SK-N-SH (cell line): ENCODE results near the gene KRT73. TPM values are rescaled to one million over a fixed set of nuclear protein-coding genes. Genes with fewer than 3 reads are reported as not detected.

Source experiments
- CTCF ChIA-PET: fragments of 300-600, 350-600 bp; formaldehyde crosslinking; extraction: SDS; loops from one replicate; lab custom pipeline; 2021; lab: Yijun Ruan, JAX
- POLR2A ChIA-PET: fragments of 350-600 bp; sonication (Branson Sonifier 250); formaldehyde crosslinking; extraction: SDS; loops from one replicate; lab custom pipeline; 2020; ENCODE audit warnings: antibody characterized with exemption, inconsistent platforms; lab: Yijun Ruan, JAX
- DNase-seq: peaks from one replicate; pipeline ENCODE4 v3.0.0; 2012
- H2AFZ ChIP-seq: fragments of 200-600 bp; sonication (generic); 2 replicates; pipeline ENCODE4 v1.8.1; 2016; ENCODE audit warnings: antibody characterized with exemption, mild to moderate bottlenecking, low read depth
- H3F3A ChIP-seq: fragments of 200-600 bp; sonication (generic); replicated peaks from 2 replicates; pipeline ENCODE3; 2016; ENCODE audit warnings: antibody characterized with exemption, mild to moderate bottlenecking; ENCODE audit not compliant: insufficient read depth
- H3K27ac ChIP-seq, 2 experiments: fragments of 200-500 bp in 1 of 2; fragments of 200-600 bp in 1 of 2; sonication (Bioruptor generic) in 1 of 2; sonication (generic), shearing (Covaris generic) in 1 of 2; 2 replicates each; pipeline versions ENCODE4 v1.5.1 to v1.6.1; 2014 to 2016; ENCODE audit warnings: low read depth in 2 of 2, inconsistent platforms in 1 of 2, low read length in 1 of 2, mild to moderate bottlenecking in 1 of 2, mixed read lengths in 1 of 2
- H3K27me3 ChIP-seq: fragments of 200-600 bp; sonication (generic), shearing (Covaris generic); 2 replicates; pipeline ENCODE4 v1.6.1; 2016; ENCODE audit warnings: mixed run types; ENCODE audit not compliant: insufficient read depth
- H3K36me3 ChIP-seq, 2 experiments: fragments of 200-500 bp in 1 of 2; fragments of 200-600 bp in 1 of 2; sonication (Bioruptor generic) in 1 of 2; sonication (generic) in 1 of 2; replicated peaks in 1 of 2; 2 replicates each; pipeline versions ENCODE3 to v1.5.1; 2014 to 2016; ENCODE audit warnings: low read length in 1 of 2, mild to moderate bottlenecking in 1 of 2; ENCODE audit not compliant: insufficient read depth in 2 of 2, control insufficient read depth in 1 of 2
- H3K4me1 ChIP-seq, 2 experiments: fragments of 200-500 bp in 1 of 2; fragments of 200-600 bp in 1 of 2; sonication (Bioruptor generic) in 1 of 2; sonication (generic), shearing (Covaris generic) in 1 of 2; 2 replicates each; pipeline versions ENCODE4 v1.5.1 to v1.6.1; 2014 to 2016; ENCODE audit warnings: low read depth in 1 of 2, low read length in 1 of 2, mixed run types in 1 of 2; ENCODE audit not compliant: insufficient read depth in 2 of 2, control insufficient read depth in 1 of 2
- H3K4me2 ChIP-seq: fragments of 200-600 bp; sonication (generic), shearing (Covaris generic); 2 replicates; pipeline ENCODE4 v1.6.1; 2017; ENCODE audit warnings: mixed run types
- H3K4me3 ChIP-seq, 2 experiments: fragments of 200-500 bp in 1 of 2; fragments of 200-600 bp in 1 of 2; sonication (Bioruptor generic) in 1 of 2; sonication (generic), shearing (Covaris generic) in 1 of 2; 2 replicates each; pipeline versions ENCODE4 v1.5.1 to v1.8.1; 2014 to 2016; ENCODE audit warnings: low read depth in 2 of 2, inconsistent platforms in 1 of 2, low read length in 1 of 2, mild to moderate bottlenecking in 1 of 2, mixed read lengths in 1 of 2, moderate library complexity in 1 of 2
- H3K79me2 ChIP-seq: fragments of 200-600 bp; sonication (generic); 2 replicates; pipeline ENCODE4 v1.8.1; 2017; ENCODE audit warnings: mild to moderate bottlenecking; ENCODE audit not compliant: insufficient read depth
- H3K9ac ChIP-seq: fragments of 200-600 bp; sonication (generic); 2 replicates; pipeline ENCODE4 v1.6.1; 2017; ENCODE audit warnings: mixed run types
- H3K9me2 ChIP-seq: fragments of 200-600 bp; sonication (generic); 2 replicates; pipeline ENCODE4 v1.6.1; 2017; ENCODE audit warnings: mixed run types
- H3K9me3 ChIP-seq: fragments of 200-600 bp; sonication (generic); 2 replicates; pipeline ENCODE4 v1.6.1; 2017; ENCODE audit warnings: mixed run types, mild to moderate bottlenecking, moderate library complexity
- H4K20me1 ChIP-seq: fragments of 200-600 bp; sonication (generic); 2 replicates; pipeline ENCODE4 v1.6.1; 2017; ENCODE audit warnings: mild to moderate bottlenecking, mixed run types; ENCODE audit not compliant: insufficient read depth
- CHD2 ChIP-seq: fragments of 150-350 bp; IDR thresholded peaks from 2 replicates; pipeline ENCODE4 v1.6.1; 2018; ENCODE audit warnings: low read length; ENCODE audit not compliant: partially characterized antibody
- ELF1 ChIP-seq: IDR thresholded peaks from 2 replicates; pipeline ENCODE4 v1.4.0; 2012
- EP300 ChIP-seq, 2 experiments: IDR thresholded peaks; 2 replicates each; pipeline versions ENCODE4 v1.4.0 to v1.6.1; 2012; ENCODE audit warnings: borderline replicate concordance in 1 of 2, low read depth in 1 of 2, low read length in 1 of 2
- EZH2phosphoT487 ChIP-seq: fragments of 200-600 bp; sonication (generic); IDR thresholded peaks from 2 replicates; pipeline ENCODE4 v1.6.1; 2017; ENCODE audit warnings: low read depth, mixed run types, mild to moderate bottlenecking, antibody characterized with exemption, moderate library complexity, borderline replicate concordance
- FOSL2 ChIP-seq: IDR thresholded peaks from 2 replicates; pipeline ENCODE4 v1.4.0; 2012; ENCODE audit warnings: low read depth, mild to moderate bottlenecking, moderate library complexity, borderline replicate concordance
- GATA2 ChIP-seq: sonication (generic); formaldehyde crosslinking; IDR thresholded peaks from 2 replicates; pipeline ENCODE4 v1.5.0; 2020; ENCODE audit warnings: mild to moderate bottlenecking, missing genetic modification reagents
- JUND ChIP-seq: IDR thresholded peaks from 2 replicates; pipeline ENCODE4 v1.4.0; 2012
- MXI1 ChIP-seq: IDR thresholded peaks from 2 replicates; pipeline ENCODE4 v1.6.1; 2012; ENCODE audit warnings: mild to moderate bottlenecking, low read depth, low read length, improper control_type of control experiment
- NFIC ChIP-seq: IDR thresholded peaks from 2 replicates; pipeline ENCODE4 v1.4.0; 2012; ENCODE audit warnings: borderline replicate concordance
- NRF1 ChIP-seq: IDR thresholded peaks from 2 replicates; pipeline ENCODE4 v1.6.1; 2012; ENCODE audit warnings: low read depth, mild to moderate bottlenecking, low read length
- PBX3 ChIP-seq: IDR thresholded peaks from 2 replicates; pipeline ENCODE4; 2012
- RAD21 ChIP-seq: IDR thresholded peaks from 2 replicates; pipeline ENCODE4 v1.6.1; 2012; ENCODE audit warnings: mild to moderate bottlenecking, low read length
- REST ChIP-seq: IDR thresholded peaks from 2 replicates; pipeline ENCODE4 v1.6.1; 2012; ENCODE audit warnings: mild to moderate bottlenecking, low read depth, low read length, moderate library complexity
- SMC3 ChIP-seq: IDR thresholded peaks from 2 replicates; pipeline ENCODE4 v1.6.1; 2012; ENCODE audit warnings: low read depth, low read length, improper control_type of control experiment
- USF1 ChIP-seq: IDR thresholded peaks from 2 replicates; pipeline ENCODE4 v1.4.0; 2012; ENCODE audit warnings: low read depth, borderline replicate concordance
- USF2 ChIP-seq: fragments of 150-350 bp; IDR thresholded peaks from 2 replicates; pipeline ENCODE4 v1.6.1; 2017; ENCODE audit warnings: antibody characterized with exemption, low read length, low read depth, borderline replicate concordance
- whole genome bisulfite sequencing: methylation state at CpG from one replicate; pipeline ENCODE4 v1.1.6; 2017; ENCODE audit warnings: low lambda C conversion rate; 5-methylcytosine and 5-hydroxymethylcytosine counted together
- polyA plus RNA-seq, 3 experiments: library from polyadenylated mRNA; depleted of rRNA; stranded (reverse); fragments of >200 nt; gene quantifications; 2 replicates each; pipeline ENCODE4 v1.2.3, GENCODE V29; 2012

The KRT73 gene
- polyA plus RNA-seq, 1 of the 3 experiments (the other 2 are of a cell fraction): not detected

GRCh38 chr12:52575256-52575655 lies 43.1 kb downstream of the KRT73 start:
- Histone ChIP-seq H3F3A (no peaks in the 10 kb centered on the region), H3K4me3 (no peak overlapping the region), H3K36me3 (no peaks in the 10 kb centered on the region), H4K20me1 (no peaks in the 10 kb centered on the region), H3K27me3 (peaks cover 72% of the 10 kb centered on the region; the same call in 1 of the 2 replicates), H3K79me2 (no peaks in the 10 kb centered on the region), H3K9me3 (no peaks in the 10 kb centered on the region), H3K9me2 (no peaks in the 10 kb centered on the region), H3K4me2 (no peak overlapping the region), H3K27ac (no peak overlapping the region), H2AFZ (no peak overlapping the region), H3K4me1 (no peaks in the 10 kb centered on the region), H3K9ac (no peak overlapping the region)
- TF ChIP-seq RAD21 (no peak), CHD2 (no peak), NFIC (no peak), NRF1 (no peak), JUND (no peak), GATA2 (CRISPR knock-in tag) (no peak), SMC3 (no peak), PBX3 (no peak), EP300 (IDR thresholded peaks at IDR 0.05; ENCODE audit: borderline replicate concordance in 1 of 2, low read depth in 1 of 2, low read length in 1 of 2) (no peak), USF1 (no peak), REST (no peak), USF2 (no peak), ELF1 (no peak), FOSL2 (no peak), MXI1 (no peak), EZH2phosphoT487 (no peak)
- CTCF ChIA-PET: interaction anchor here (2.1 kb wide), 1 partner anchor 8 kb away, joined by 6 read pairs; no protein-coding TSS in a partner anchor
- no peak for DNase-seq
- 31% methylated on average over 7 of the region's 9 CpGs for WGBS
- POLR2A ChIA-PET: no interaction called here
